GM21390 (cell line): ENCODE measurements around the gene DPP7.
"Not testable (repeated sequence)": the region's sequence is repeated elsewhere in the genome, so short reads cannot be mapped to it uniquely, and the experiment has no call there.

Experiments
- ATAC-seq: cut with Tn5 transposase; IDR thresholded peaks from one replicate; pipeline ENCODE4 v1.9.1; 2021; ENCODE audit not compliant: unreplicated experiment

Gene DPP7

DNA sequence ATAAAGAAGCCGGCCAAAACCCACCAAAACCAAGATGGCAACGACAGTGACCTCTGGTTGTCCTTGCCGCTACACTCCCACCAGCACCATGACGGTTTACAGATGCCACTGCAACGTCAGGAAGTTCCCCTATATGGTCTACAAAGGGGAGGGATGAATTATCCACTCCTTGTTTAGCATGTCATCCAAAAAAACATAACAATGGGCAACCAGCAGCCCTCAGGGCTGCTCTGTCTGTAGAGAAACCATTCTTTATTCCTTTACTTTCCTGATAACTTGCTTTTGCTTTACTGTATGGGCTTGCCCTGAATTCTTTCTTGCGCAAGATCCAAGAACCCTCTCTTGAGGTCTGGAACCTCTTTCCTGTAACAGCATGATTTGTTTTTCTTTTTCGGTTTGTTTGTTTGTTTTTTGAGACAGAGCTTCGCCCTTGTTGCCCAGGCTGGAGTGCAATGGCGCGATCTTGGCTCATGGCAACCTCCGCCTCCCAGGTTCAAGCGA, 39.2 kb downstream of the DPP7 start:
- no peak for ATAC-seq

- no peak for ATAC-seq
Observed at GRCh38 chr9:137074657-137075274, 39.8 kb downstream of the DPP7 start.

DNA sequence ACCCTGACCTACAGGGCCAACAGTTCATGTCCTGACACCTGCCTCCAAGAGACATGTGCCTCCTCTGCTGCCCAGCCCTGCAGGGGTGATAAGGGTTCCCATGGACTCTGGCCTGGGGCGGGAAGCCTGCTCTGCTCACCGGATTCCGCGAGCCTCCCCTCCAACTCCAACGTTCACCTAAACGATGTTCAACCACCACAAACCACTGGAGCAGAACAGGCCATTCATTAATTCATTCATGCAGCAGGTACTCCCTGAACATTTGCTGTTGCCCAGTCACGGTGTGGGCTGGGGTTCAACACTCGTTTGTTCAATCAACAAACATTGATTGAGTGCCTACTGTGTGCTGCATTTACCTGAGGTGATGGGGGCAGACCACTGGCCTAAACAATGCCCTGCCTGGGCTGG, 40.5 kb downstream of the DPP7 start:
- no peak for ATAC-seq

DNA sequence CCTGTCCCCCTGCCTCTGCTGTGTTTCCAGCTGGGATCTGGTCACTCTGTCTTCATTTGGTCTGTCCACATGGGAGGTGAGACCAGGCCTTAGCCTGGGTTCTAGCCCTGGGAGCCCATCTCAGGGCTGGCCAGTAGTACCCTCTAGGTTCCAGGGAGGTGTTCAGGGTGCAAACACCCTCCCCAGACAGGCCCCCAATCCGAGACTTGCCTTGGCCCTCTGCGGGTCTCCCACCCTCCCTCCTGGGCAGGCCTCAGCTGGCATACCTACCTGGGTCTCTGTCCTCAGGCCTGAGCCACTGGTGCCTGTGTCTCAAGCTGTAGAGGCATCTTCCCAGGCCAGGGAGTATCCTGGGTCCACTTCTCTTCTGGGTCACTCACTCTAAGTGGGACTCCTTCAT, 43.3 kb downstream of the DPP7 start:
- ATAC-seq: no peak

DNA sequence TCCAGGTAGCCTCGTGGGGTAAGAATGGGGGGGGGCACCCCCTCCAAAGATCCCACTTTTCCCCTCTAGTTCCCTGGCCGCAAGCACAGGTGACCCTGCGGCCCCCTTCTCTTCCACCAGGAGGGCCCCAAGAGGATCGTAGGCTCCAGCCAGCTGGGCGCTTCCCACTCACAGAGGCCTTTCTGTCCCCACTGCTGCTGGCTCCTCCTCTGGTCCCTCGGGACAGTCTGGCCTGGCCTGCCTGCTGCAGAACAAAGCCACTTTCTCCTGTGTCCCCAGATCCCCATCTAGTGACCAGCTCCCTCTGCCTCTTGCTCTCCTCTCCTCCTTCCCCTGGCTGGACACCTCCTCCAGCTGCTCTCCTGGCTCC, 43.6 kb downstream of the DPP7 start:
- ATAC-seq: no peak

DNA sequence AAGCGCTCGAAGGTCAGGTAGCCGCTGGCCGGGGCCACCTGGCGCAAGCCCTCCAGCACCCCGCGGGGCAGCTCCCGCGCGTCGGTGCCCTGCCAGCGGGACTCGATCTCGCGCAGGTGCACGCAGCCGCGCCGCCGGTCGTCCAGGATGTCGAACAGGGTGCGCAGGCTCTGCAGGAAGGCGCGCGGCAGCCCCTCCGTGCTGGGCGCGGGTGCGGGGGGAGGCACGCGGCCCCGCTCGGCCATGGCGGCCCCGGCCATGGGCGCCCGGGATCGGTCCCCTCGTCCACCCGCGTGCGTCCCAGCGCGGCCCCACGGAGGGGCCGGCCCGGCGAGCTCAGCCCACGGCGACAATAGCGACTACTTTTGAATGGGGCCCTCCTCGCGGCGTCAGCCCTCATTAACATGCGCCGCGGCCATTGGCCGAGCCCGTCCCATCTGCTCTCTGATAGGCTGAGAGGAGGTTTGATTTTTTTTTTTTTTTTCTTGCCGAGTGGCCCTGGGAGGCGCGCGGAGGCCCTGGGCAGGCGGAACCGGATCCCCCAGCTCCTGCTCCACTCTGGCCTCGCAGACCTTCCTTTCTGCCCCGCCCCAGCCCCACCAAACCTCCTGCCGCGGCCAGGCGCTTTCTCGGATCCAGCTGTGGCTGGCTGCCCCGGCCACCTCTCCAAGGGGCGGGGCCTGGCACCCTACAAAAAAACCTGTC, 44.2 kb downstream of the DPP7 start, which contains the start of gene SAPCD2:
TSS of gene SAPCD2 (minus strand) at position 357 of the 705 bp plus-strand sequence. CDS start at position 260, 97 bp downstream.
- peak; percentile 72 for ATAC-seq

- no peak for ATAC-seq
Observed at GRCh38 chr9:137069508-137070091, 44.9 kb downstream of the DPP7 start.

DNA sequence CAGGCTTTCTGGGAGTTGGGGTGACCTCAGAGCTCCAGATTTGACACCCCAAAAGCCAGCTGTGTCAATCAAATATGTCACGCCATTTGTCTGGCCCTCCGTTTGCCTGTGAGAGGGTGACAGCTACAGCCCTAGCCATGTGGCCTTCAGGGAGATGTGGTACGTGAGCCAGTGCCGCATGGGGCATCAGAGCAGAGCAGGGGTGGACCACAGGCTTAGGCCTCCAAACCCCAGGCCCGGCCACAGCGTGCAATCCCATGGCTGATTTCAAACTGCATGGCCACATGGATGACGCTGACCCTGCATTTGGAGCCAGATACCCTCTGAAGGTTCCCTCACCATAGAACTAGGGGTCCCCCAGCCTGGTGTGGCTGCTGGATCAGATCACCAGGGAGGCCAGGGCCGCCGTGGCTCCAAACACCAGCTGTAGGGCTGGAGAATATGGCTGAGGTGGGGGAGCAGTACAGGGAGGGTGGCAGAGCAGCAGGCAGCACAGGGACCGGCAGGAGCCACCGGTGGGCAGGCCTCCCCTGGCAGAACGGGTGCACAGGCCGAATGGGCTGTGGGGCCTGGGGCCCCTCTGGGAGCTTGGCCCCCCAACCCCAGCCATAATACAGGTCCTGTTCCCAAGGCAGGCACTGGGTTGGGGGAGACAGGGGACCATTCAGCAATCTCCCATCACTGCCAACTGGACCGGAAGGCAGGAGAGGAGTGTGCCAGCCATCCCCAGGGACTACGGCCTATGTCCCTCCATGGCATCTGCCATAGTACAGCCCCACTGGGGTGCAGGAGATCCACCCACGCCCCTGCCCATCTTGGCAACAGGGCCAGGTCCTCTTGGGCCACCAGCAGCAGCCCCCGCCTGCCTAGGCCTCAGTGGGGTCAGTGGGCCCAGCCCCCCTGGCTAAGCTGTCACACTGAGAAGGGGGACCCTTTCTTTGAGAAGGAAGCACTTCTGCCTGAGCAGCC, 45.7 kb downstream of the DPP7 start:
- ATAC-seq: no peak

- ATAC-seq: no peak
Observed at GRCh38 chr9:137067860-137068538, 46.5 kb downstream of the DPP7 start.

DNA sequence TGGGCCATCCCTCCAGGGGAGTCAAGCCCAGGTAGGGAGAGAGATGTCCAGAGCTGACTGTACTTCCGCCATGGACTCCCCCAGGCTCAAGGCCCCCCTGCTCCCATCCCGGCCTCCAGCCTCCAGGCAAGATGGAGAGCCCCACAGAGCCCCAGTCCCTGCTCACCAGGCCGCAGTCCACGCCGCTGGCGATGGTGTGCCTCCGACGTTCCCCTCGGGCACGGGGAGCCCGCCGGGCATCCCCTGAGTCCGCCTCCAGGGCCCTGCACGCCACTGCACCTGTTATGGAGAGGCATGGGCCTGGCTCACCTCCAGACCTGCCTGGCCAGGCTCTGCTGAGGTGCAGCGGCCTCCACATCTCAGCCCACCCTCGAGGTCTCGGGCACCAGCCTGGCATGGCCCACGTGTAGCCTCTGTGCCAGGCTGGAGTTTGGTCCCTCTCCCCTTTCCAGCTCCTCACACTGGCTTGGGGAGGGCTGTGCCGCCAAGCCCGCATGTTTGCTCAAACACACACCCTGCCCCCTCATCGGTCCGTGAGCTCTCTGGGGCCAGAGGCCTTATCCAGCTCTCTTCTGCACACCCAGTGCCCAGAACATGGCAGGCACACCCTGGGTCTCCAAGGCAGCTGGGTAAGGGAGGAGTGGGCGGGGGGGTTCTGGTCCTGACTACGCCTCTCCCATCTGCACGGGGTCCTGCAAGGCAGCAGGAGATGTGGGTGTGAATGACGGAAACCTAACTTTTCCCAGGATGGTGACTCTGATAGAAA, 48.3 kb downstream of the DPP7 start:
- ATAC-seq: no peak

GRCh38 chr9:137065336-137065967, 49.1 kb downstream of the DPP7 start:
- ATAC-seq: no peak

DNA sequence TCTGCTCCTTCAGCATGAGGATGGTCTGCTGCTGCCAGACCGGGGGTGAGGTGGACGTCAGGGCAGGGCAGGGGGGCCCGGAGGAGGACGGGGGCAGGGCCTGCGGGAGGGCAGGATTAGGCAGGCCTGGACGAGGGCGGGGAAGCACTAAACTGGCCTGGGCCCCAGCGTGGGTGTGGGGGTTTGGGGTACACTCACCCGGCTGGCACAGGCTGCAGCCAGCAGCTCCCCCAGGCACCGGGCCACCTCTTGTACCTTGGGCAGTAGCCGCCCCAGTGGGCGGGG, 49.7 kb downstream of the DPP7 start:
- no peak for ATAC-seq

- no peak for ATAC-seq
Observed at GRCh38 chr9:137064027-137064879, 50.3 kb downstream of the DPP7 start.

DNA sequence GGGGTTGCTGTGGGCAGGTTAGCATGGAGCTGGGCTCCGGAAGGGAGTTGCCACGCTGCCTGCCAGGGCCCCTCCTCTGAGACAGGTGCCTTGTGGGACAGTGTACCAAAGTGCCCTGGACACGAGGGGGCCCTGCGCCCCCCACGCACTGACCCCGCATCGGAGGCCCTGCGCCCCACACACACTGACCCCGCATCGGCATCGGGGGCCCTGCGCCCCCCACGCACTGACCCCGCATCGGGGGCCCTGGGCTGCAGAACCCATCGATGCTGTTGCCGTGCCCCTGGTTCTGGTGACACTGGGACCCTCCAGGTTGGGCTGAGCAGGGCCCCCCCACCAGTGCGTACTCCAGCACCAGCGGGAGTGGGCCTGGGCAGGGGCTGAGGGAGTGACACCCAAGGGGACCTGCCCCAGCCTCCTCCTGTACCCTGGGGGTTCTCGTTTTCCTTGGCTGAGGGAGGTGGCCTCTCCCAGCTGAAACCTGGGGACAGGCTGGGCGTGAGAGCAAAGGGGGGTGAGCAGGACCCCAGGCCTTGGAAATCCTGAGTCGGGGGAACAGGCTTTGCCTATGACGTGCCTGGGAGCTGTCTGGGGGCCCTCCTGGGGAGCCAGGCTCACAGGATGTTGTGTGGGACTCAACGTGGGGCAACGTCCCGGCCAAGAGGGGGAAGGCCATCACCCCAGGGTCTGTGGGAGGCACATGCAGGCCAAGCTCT, 51.1 kb downstream of the DPP7 start:
- no peak for ATAC-seq

GRCh38 chr9:137062798-137063197, 51.7 kb downstream of the DPP7 start:
- ATAC-seq: not testable (repeated sequence)

DNA sequence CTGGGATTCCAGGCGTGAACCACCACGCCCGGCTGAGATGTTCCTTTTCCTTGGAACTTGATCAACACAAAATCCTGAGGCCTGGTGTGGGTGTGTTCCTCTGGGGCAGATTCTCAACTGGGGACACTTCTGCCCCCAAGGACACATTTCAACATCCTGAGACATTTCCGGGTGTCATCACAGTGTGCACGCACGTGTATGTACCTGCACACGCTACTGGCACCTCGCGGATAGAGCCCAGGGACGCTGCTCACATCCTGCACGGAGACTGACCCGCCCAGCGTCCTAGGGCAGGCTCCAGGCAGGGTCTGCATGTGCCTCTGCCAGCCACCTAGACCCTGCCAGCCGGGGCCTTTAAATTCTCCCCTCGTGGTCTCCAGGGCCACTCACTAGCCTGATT, 52.1 kb downstream of the DPP7 start:
- no peak for ATAC-seq
